ENCODE measurements around the gene GSN.
"Not testable (repeated sequence)": the region's sequence is repeated elsewhere in the genome, so short reads cannot be mapped to it uniquely, and the experiment has no call there.

GSN gene

DNA sequence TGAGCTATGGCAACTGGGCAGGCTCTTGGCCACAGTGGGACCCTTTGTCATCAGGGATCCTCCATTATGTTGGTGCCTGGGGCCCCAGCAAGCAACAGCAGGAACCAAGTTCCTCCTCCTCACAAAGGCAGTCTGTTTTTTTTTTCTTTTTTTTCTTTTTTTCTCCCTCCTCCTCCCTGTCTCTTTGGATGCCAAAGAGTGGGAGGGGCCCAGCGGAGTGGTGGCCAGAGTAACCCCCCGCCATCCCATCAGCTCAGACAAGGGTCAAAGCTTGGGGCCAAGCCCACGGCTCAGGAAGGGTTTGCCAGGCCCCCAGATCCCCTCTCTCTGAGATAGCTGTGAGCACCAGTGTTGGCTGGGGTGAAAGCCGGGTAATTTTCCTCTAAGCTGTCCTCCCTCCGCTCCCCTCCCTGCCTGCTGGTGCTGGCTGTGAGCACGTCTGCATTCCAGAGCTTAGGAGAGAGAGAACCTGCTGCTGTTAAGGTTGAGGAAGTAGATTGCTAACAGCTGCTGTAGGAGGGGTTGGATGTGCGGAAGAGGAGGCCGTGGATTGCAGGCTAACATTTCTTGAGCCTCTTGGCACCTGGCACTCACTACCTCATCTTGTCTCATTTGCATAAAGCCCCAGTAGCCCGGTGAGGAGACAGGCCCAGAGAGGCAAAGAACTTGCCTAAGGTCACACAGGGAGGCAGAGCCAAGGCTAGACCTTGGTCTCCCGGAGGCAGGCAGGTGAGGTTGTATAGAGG lies 21.2 kb downstream of the GSN start:
- peak; percentile 68 for DNase-seq

DNA sequence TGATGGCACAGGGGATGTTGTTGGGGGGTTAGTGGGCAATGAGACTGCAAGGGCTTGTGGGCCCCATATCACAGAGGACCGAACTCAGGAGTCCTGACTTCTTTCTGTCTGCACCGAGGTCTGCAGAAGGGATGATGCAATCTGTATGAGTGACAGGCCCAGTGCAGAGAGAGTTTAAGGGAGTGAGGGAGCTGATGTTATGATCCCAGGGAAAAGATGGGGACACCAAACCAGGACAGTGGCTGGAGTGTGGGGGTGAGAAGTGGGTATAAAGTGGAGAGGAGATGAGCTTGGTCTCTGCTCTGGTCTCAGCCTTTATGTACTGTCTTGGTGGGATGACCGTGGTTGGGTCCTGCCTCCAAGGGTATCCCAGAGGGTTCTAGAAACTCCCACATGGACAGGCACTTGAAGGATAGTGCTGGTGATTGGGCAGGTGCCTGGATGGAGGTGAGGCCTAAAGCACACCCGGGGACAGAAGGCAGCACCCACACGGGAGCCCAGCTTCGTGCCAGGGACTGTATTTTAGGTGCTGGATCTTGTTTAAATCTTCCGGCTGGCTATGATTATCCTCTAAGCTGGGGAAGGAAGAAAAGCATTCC lies 21.9 kb downstream of the GSN start:
- DNase-seq = peak; percentile 31

DNA sequence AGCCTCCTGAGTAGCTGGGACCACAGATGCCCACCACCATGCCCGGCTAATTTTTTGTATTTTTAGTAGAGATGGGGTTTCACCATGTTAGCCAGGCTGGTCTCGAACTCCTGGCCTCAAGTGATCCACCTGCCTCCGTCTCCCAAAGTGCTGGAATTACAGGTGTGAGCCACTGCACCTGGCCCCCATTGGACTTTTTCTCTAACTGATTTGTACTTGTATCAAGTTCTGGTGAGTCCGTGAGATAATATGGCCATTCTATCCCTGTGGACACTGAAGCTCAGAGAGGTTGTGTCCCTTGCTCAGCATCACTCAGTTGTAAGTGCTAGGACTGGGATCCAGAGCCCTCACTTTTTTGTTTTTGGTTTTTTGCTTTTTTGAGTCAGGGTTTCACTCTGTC lies 23.6 kb downstream of the GSN start:
- not testable (repeated sequence) for DNase-seq

DNA sequence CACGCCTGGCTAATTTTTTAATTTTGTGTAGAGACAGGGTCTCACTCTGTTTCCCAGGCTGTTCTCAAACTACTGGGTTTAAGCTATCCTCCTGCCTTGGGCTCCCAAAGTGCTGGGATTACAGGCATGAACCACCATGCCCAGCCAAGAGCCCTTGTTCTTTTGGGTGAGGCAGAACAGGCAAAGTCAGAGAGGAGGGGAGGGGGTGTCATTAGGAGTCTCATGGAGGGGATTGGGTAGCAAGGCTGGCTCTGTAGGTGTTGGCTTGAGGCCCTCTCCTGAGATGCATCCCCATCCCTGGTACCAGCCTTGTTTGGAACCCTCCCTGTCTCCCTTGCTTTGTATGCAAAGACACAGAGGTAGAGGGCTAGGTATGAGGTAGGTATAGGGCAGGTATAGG lies 24.1 kb downstream of the GSN start:
- DNase-seq = no peak

DNA sequence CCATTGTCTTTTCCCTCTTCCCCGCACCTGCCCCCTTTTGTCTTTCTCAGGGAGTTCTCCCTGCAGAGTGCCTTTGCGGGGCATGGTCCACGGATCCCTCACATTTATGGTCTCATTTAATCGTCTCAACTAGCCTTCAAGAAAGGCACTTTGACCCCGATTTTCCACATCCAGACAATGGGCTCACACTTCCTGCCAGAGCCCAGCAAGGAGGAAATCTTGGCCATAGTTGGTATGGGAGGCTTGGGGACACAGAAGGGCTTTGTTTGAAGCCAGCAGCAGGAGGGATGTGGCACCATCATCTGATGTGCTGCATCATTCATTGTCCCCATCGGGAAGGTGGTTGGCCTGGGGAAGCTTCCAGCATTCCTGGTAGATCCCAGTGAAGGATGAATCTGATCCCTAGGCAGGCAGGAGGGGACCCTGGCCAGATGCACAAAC lies 24.9 kb downstream of the GSN start:
- DNase-seq = no peak

DNA sequence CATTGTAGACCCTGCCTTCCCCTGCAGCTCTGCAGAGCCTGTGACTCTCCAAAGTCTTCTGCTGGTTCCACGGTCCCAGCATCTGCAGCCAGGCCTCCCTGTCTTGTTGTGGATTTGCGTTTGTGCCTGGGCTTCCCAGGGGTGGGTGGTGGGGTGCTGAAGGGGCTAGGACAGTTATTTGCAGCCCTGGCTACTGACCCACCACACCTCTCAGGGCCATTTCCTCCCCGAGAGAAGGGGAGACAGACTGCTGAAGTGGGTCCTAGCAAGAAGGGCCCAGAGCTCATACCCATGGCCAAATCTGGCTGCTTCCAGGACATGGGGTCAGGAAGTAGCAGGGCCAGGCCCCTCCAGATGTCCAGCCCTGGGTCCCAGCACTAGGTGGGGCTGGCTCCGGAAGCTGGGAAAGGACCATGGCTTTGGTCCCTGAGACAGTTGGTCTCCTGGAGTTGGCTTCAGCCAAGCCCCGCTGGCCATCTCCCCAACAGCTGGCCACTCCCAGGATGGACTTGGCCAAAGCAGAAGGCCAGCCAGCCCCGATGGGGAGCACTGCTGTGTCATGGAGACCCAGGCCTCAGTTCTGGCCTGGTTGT lies 26.3 kb downstream of the GSN start:
- no peak for DNase-seq

DNA sequence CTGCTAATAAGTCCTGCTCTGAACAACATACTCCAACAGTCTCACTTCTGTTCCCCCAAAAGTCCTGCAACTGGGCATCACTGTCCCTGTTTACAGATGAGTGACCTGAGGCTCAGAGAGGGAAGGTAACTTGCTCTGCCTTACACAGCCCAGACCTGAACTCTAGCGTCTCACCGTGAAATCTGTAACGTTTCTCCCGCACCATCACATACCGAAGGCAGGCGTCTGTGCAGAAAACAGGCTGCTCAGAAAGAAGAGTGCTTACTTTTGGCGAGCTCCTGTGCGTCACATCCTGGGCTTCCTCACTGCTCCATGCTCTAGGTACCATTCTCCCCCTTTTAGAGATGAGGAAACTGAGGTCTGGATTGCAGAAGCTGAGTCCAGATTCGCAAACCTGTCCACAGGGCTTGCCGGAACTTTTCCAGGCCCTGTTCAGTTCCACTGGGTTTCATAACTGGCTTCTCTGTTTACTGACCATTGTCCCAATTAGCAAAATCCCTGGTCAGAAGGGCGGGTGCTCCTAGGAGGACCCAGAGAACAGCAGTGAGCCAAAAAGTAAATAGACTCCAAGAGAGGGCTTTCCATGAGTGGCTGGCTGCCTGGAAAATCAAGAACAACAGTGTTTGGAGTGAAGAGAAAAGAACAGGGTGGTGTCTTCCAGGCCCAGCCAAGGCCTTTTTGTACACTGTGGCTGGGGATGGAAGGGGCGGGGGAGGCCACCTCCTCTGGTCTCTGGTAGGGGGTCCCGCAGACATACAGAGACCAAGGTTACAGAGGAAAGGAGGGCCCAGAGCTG lies 27.1 kb downstream of the GSN start:
- no peak for DNase-seq

DNA sequence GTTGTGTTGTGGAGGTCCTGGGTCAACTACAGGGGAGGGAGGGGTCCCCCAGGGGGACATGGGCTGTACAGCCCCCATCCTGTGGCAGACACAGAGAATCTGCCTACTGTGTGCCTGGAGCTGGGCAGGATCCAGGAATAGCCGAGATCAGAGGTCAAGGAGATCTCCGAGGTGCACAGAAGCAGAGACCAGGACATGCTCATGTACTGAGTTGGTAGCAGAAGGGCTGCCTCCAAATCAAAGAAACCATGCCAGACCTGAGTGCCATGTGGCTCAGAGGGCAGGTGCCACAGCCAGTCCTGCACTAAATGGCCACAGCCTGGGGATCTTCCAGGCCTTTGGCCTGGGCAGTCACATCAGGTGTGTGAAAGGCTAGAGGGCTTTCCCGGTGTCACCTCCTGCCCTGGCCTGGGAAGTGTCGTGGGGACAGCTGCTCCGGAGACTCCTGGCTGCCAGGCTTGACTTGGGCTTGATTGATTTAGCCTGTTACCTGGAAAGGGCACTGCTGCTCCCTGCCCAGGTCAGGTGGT lies 27.8 kb downstream of the GSN start:
- no peak for DNase-seq

DNA sequence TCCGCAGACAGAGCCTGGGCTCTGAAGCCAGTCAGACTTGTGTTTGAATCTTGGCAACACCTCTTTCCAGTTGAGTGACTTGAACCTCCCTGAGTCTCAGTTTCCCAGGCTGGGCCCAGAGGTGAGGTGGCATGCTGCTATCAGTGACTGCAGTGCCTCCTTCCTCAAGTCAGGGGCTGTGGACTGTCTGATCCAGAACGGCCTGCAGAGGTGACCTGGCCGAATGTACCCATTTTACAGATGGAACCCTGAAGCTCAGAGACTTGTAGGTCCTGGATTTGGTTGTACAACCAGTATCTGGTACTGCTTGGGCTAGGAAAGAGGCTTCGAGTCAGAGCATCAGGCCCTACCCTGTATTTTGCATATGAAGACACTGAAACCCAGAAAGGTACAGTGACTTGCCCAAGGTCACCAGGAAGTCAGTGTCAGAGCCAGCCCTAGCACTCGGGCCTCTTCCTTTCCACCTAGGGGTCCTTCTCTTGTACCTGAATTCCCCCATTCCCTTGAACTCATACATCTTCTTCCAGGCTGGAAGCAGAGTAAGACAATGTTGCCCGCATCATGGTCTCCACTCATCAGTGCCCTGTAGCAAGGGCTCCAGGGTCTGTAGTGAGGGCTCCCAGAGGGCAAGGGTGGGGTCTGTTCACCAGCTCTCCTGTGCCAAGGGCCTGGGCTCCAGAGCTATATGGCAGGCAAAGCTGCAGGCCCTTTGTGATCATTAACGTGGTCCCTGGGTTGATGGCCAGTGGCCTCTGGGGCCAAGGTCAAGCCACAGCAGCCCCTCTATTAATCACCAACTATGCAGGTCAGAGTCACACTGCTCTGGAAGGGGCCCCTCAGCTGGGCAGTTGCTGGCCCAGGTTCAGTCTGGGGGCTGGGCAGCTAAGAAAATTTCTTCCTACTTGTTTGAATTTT lies 28.5 kb downstream of the GSN start:
- DNase-seq = no peak

DNA sequence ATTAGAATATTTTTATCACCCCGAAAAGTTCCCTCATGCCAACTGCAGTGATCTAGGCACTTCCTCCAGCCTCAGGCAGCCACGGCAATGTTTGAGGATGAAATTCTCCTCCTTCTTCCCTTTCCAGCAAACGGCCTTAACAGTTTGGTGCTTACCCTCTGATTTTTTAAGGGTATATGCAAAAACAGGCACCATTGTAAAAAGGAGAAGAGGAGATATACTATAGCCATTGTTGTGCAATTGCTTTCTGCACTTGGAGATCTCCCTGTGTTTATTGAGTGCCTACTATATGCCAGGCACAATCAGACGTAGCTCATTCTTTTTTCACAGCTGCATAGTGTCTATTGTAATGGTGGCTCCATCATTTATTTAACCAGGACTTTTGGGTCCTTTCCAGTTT lies 29.4 kb downstream of the GSN start:
- peak; percentile 32 for DNase-seq

DNA sequence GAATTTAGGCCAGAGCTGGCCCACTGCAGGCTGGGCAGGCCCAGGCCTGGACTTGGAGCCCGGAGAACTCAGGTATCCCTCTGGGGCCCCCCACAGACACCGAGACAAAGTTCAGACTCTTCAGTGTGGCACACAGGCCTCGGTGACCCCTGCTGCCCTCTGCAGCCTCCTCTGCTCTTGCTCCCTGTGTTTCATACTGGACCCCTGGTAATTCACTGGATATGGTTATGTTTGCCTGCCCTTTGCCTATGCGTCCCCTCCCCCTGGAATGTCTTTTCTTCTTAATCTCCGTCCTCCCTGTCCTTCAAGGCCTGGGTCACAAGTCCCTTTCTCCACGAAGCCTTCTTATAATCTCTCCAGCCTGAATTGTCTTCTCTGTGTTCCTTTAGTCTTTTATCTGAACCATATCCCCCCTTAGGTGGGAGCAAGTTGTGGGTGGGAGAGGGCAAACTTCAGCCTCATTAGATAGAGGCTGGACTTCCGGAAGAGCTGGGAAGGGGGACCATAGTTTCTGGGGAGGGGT lies 30.1 kb downstream of the GSN start:
- DNase-seq = no peak

DNA sequence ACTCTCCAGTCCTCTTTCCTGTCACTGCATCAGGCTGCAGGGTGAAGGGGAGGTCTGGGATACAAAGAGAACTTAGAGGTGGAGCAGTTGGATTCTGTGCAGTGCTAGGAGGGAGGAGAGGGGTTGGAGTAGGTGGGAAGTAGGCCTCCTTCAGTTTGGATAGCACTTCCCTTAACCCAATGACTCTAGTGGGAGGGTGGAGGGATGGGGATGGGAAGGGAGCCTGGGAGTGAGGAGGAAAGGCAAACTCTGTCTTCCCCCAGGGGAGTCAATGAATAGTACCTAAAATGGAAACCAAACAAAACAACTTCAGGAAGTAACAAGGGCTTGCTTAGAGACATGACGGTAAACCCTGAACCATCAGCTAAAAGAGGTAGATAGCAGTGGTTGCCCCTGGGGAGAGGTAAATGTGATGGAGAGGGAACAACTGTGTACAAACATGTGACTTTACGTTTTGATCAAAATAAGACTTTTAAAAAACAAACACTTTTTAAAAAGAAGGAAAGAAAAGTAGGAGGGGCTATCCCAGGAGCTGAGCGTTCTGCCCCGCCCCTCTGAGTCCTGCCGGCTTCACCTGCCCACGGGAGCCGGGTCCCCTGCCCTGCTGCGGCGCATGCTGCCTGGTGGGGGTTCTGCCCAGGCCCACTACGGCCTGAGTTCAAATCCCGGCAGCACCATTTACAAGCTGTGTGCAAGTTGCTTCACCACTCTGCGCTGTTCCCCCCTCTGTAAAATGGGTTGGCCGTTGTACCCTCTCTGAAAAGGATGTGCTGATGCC lies 30.9 kb downstream of the GSN start:
- no peak for DNase-seq

DNA sequence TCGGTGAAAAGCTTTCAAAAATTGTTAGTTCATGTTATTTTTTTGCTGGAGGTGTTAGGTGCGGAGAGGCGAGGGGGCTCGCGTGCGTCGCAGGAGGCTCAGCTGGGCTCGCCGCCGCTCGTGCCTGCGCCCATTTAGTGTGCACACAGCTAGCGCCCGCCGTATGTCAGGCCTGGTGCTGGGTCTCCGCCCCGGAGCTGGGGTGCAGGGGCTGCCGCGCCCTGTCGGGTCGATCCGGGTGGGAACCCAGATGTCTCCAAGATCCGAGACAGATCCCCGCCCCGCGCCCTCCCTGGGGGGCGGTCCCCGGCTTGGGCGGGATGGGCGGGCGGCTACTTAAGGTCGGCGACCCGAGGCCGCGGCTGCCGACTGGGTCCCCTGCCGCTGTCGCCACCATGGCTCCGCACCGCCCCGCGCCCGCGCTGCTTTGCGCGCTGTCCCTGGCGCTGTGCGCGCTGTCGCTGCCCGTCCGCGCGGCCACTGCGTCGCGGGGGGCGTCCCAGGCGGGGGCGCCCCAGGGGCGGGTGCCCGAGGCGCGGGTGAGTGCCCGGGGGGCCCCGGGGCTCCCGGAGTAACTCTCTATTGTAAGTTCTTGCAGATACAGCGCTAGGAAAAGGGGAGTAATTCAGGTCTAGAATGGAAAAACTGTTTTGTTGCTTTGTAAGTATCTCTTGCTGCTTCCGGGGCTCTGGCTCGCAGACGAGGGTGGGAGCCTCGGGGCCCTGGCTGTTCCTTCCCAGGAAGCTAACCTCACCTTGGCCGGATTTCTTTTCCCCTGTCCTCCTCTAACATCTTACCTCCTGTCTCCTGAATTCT lies 31.7 kb downstream of the GSN start:
- peak; percentile 76 for DNase-seq

DNA sequence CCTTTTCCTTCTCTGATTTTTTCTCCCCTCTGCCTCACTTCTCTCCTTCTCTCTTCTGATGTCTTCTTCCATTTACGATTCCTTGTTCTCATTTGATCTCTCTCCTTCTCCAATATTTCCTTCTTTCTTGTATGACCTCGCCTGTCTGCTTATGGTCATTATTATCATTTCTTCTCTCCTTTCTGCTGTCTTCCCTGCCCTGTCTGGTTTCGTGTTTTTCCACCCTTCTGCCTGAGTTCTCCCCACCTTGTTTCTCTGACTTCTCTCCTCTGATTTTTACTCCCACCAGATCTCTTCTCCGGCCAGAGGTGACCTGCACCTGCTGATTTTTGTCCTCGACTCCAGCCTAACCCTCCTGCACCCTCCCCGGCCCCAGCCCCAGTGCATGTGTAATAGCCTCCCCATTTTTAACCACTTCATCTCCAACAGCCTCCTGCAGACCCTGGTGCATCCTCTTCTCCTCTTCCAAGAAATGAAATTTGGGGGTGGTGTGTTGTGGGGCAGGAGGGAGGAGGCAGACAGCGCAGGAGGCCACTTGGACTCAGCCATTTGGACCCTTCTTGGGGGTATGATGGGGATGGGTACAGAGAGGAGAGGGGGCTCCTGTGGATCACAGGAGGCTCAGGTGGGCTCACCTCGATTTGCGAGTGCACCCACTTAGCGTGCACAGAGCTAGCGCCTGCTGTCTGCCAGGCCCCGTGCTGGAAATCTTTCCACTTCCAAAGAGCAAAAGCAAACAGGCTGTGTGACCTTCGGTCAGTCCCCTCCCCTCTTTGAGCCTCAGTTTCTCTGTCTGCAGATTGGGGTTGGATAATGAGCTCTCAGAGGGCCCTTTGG lies 32.5 kb downstream of the GSN start:
- DNase-seq = no peak

DNA sequence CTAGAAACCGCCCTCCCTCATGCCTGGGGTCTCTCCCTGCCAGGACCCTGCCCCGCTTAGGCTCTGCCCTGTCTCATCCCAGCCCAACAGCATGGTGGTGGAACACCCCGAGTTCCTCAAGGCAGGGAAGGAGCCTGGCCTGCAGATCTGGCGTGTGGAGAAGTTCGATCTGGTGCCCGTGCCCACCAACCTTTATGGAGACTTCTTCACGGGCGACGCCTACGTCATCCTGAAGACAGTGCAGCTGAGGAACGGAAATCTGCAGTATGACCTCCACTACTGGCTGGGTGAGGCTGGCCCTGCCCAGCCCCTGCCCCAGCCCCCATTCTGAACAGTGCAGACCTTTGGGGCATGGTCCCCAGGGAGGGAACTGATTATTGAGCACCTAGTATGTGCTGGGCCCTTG lies 33.9 kb downstream of the GSN start:
- no peak for DNase-seq

DNA sequence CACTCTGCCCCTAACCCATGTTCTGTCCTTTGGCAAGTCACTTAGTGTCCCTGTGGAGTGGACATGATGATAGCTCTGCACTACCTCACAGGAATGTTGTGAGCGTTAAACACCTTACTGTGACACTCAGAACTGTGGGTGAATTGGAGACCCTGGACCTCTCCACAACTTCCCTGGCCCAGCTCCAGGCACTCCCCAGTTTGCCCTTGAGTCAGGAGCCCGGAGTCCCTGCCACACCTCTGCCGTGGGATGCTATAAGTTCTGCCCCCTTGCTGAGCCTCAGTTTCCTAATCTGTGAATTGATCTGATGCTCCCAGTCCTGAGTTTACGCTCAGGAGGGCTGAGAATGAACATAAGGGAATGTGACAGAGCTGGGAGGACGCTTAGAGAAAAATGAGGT lies 34.4 kb downstream of the GSN start:
- DNase-seq = no peak

DNA sequence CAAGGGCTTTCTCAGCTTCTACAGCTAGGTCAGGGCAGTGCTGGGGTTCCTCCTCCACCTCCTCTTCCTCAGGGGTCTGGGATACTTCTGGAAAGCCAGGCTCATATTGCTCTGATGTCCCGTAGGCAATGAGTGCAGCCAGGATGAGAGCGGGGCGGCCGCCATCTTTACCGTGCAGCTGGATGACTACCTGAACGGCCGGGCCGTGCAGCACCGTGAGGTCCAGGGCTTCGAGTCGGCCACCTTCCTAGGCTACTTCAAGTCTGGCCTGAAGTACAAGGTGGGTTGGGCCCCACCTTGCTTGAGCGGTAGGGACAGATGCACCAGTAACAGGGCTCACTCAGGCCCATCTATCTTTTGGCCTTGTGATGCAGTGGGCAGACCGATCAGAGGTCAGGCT lies 34.8 kb downstream of the GSN start:
- no peak for DNase-seq

DNA sequence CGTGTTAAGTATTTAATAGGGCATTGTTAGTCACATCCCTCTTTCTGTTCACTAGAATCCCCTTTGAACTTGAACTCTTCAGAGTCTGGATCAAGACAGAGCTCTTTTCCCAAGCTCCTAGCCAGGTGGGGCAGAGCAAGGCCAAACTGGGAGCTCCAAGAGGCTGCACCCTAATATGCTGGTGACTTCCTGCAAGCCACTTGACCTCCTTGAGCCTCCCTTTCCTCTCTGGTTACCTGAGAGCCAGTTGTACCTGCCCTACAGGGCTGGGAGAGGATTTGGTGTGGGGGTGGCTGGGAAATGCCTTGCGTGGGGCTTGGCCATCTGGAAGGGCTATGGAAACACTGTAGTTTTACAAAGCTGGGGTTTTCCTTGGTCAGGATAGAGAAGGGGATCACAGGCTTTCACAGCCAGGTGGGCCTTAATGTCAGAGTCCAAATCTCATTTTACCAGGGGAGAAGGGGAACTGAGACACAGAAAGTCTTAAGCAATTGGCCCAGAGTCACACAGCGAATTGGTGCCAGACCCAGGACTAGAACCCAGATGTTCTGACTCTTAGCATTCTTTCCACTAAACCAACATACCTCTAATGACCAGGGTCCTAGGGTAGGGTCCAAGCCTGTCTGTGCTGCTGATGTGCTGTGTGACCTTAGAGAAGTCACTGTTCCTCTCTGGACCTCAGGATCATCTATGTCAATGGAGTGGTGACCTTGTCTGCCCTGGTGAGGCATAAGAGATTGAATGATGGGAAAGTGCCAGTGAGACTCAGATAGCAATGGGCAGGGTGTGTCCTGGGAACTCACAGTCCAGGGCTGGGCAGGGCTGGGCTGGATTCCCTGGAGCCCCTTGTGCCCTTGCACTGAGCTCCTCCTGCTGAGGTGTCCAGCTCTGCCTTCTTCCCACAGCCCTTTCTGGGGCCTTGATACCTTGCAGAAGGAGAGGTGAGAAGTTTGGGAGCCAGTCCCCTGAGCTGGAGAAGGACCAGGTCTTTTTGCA lies 35.8 kb downstream of the GSN start:
- DNase-seq = no peak
